ENCODE data around the gene MAP3K3.
A peak's percentile ranks its signal among the peaks of the same experiment; 100 is the strongest.

GRCh38 chr17:63675607-63676546, 53.7 kb downstream of the MAP3K3 start:
- TF ChIP-seq MZF1 (tag by site-specific recombination; IDR thresholded peaks at IDR 0.05; ENCODE audit: borderline replicate concordance), result peak; percentile 21; the same call in 1 of the 2 replicates
- TF ChIP-seq CTCF (tag by site-specific recombination; IDR thresholded peaks at IDR 0.05), result no peak
- no peak for TF ChIP-seq ZNF133 (tag by site-specific recombination; IDR thresholded peaks at IDR 0.05)

Data from HEK293 (cell line).